H9 (cell line): ENCODE measurements around the gene TFF3. TPM values are rescaled to one million over a fixed set of nuclear protein-coding genes. Genes with fewer than 3 reads are reported as not detected.

Experiments
- DNase-seq: peaks from one replicate; pipeline ENCODE4 v3.0.0-alpha.2; 2017
- H2AFZ ChIP-seq: one replicate; pipeline ENCODE4 v1.6.1; 2013; ENCODE audit warnings: mild to moderate bottlenecking, low read length, control low read depth, moderate library complexity
- H2AK5ac ChIP-seq: 2 replicates; pipeline ENCODE4 v1.6.1; 2013; ENCODE audit warnings: low read length, control low read depth, mixed read lengths; ENCODE audit not compliant: insufficient read length
- H2BK120ac ChIP-seq: one replicate; pipeline ENCODE4 v1.6.1; 2013; ENCODE audit warnings: low read depth, mild to moderate bottlenecking, low read length, control low read depth, inconsistent platforms; ENCODE audit not compliant: poor library complexity, severe bottlenecking
- H2BK12ac ChIP-seq: 2 replicates; pipeline ENCODE4 v1.6.1; 2013; ENCODE audit warnings: low read length, control low read depth, mixed read lengths, low read depth; ENCODE audit not compliant: insufficient read length
- H2BK15ac ChIP-seq: 2 replicates; pipeline ENCODE4 v1.6.1; 2013; ENCODE audit warnings: low read depth, low read length, control low read depth
- H2BK20ac ChIP-seq: one replicate; pipeline ENCODE4 v1.6.1; 2013; ENCODE audit warnings: low read depth, mild to moderate bottlenecking, low read length, control low read depth, inconsistent platforms; ENCODE audit not compliant: poor library complexity, severe bottlenecking
- H2BK5ac ChIP-seq: 2 replicates; pipeline ENCODE4 v1.6.1; 2013; ENCODE audit warnings: low read length, control low read depth, mixed read lengths; ENCODE audit not compliant: insufficient read length
- H3K14ac ChIP-seq: 2 replicates; pipeline ENCODE4 v1.6.1; 2013; ENCODE audit warnings: low read length, control low read depth; ENCODE audit not compliant: insufficient read depth
- H3K18ac ChIP-seq: 2 replicates; pipeline ENCODE4 v1.6.1; 2013; ENCODE audit warnings: low read depth, mild to moderate bottlenecking, mixed read lengths, low read length, control low read depth; ENCODE audit not compliant: insufficient read length
- H3K23ac ChIP-seq: 2 replicates; pipeline ENCODE4 v1.6.1; 2013; ENCODE audit warnings: low read length, control low read depth, mixed read lengths, low read depth; ENCODE audit not compliant: insufficient read length
- H3K23me2 ChIP-seq: 2 replicates; pipeline ENCODE4 v1.6.1; 2013; ENCODE audit warnings: low read depth, mild to moderate bottlenecking, mixed read lengths, low read length, control low read depth; ENCODE audit not compliant: insufficient read length, poor library complexity, severe bottlenecking
- H3K27ac ChIP-seq: 2 replicates; pipeline ENCODE4 v1.5.1; 2013; ENCODE audit warnings: low read length, control low read depth, mixed read lengths, low read depth; ENCODE audit not compliant: insufficient read length
- H3K27me3 ChIP-seq: 2 replicates; pipeline ENCODE4 v1.6.1; 2013; ENCODE audit warnings: low read length, control low read depth, inconsistent platforms; ENCODE audit not compliant: insufficient read depth
- H3K4ac ChIP-seq: 2 replicates; pipeline ENCODE4 v1.6.1; 2013; ENCODE audit warnings: low read depth, mild to moderate bottlenecking, control low read depth, inconsistent platforms, low read length, moderate library complexity
- H3K4me1 ChIP-seq: 2 replicates; pipeline ENCODE4 v1.6.1; 2013; ENCODE audit warnings: low read length, control low read depth, inconsistent platforms; ENCODE audit not compliant: insufficient read depth
- H3K4me2 ChIP-seq: 2 replicates; pipeline ENCODE4 v1.6.1; 2013; ENCODE audit warnings: low read length, control low read depth, mixed read lengths; ENCODE audit not compliant: insufficient read length, insufficient read depth
- H3K56ac ChIP-seq: 2 replicates; pipeline ENCODE4 v1.6.1; 2013; ENCODE audit warnings: low read depth, mild to moderate bottlenecking, mixed read lengths, low read length, control low read depth; ENCODE audit not compliant: insufficient read length
- H3K79me1 ChIP-seq: 2 replicates; pipeline ENCODE4 v1.6.1; 2013; ENCODE audit warnings: low read depth, mild to moderate bottlenecking, moderate library complexity, low read length, control low read depth, inconsistent platforms; ENCODE audit not compliant: insufficient read depth, poor library complexity, severe bottlenecking
- H3K79me2 ChIP-seq: 2 replicates; pipeline ENCODE4 v1.6.1; 2013; ENCODE audit warnings: low read length, control low read depth, inconsistent platforms; ENCODE audit not compliant: insufficient read depth
- H3K9ac ChIP-seq: 2 replicates; pipeline ENCODE4 v1.6.1; 2013; ENCODE audit warnings: low read length, control low read depth, mixed read lengths; ENCODE audit not compliant: insufficient read length; ENCODE audit errors: extremely low read depth
- H3K9me3 ChIP-seq: one replicate; pipeline ENCODE4 v1.6.1; 2013; ENCODE audit warnings: low read depth, low read length, inconsistent platforms; ENCODE audit not compliant: control insufficient read depth
- H3T11ph ChIP-seq: one replicate; pipeline ENCODE4 v1.6.1; 2013; ENCODE audit warnings: mild to moderate bottlenecking, low read length, control low read depth, inconsistent platforms
- H4K20me1 ChIP-seq: one replicate; pipeline ENCODE4 v1.6.1; 2013; ENCODE audit not compliant: control insufficient read depth, insufficient read length, insufficient read depth
- H4K5ac ChIP-seq: 2 replicates; pipeline ENCODE4 v1.6.1; 2013; ENCODE audit warnings: low read depth, mild to moderate bottlenecking, mixed read lengths, low read length, control low read depth; ENCODE audit not compliant: insufficient read length
- H4K8ac ChIP-seq: replicated peaks from 2 replicates; pipeline ENCODE4 v1.6.1; 2013; ENCODE audit warnings: low read length, control low read depth, mixed read lengths, low read depth; ENCODE audit not compliant: insufficient read length
- H4K91ac ChIP-seq: 2 replicates; pipeline ENCODE4 v1.6.1; 2013; ENCODE audit warnings: low read depth, mild to moderate bottlenecking, moderate library complexity, mixed read lengths, low read length, control low read depth; ENCODE audit not compliant: insufficient read length
- H3K27ac Mint-ChIP-seq, 3 experiments: 2 replicates in 2 of 3; 3 replicates in 1 of 3; pipeline ENCODE4 v1.8.0; 2020 to 2021; ENCODE audit warnings: mixed read lengths in 3 of 3, mild to moderate bottlenecking in 1 of 3, moderate library complexity in 1 of 3
- H3K27me3 Mint-ChIP-seq: 2 replicates; pipeline ENCODE4 v1.8.0; 2021; ENCODE audit warnings: low read depth, mild to moderate bottlenecking, moderate library complexity, mixed read lengths
- H3K36me3 Mint-ChIP-seq, 3 experiments: 2 replicates in 2 of 3; 3 replicates in 1 of 3; pipeline ENCODE4 v1.8.0; 2020 to 2021; ENCODE audit warnings: low read depth in 3 of 3, mixed read lengths in 3 of 3; ENCODE audit not compliant: insufficient read depth in 1 of 3
- H3K4me1 Mint-ChIP-seq, 2 experiments: 2 replicates each; pipeline ENCODE4 v1.8.0; 2020; ENCODE audit warnings: mixed read lengths in 2 of 2
- H3K4me3 Mint-ChIP-seq, 2 experiments: 2 replicates in 1 of 2; 3 replicates in 1 of 2; pipeline ENCODE4 v1.8.0; 2020 to 2021; ENCODE audit warnings: mild to moderate bottlenecking in 2 of 2, mixed read lengths in 2 of 2, moderate library complexity in 1 of 2
- H3K9me3 Mint-ChIP-seq, 2 experiments: 2 replicates in 1 of 2; 3 replicates in 1 of 2; pipeline ENCODE4 v1.8.0; 2020; ENCODE audit warnings: mild to moderate bottlenecking in 2 of 2, mixed read lengths in 2 of 2, moderate library complexity in 1 of 2
- CTCF ChIP-seq: fragments of 200-600 bp; sonication (generic); conservative IDR thresholded peaks from 3 replicates; pipeline ENCODE4 v1.8.0; 2021; ENCODE audit warnings: antibody characterized with exemption, mild to moderate bottlenecking
- WGBS: extraction: QIAGEN DNeasy Blood & Tissue Kit; methylation state at CpG from one replicate; pipeline ENCODE4 v1.1.7; 2013; ENCODE audit warnings: missing lambda C conversion rate, low lambda C conversion rate, mixed read lengths; ENCODE audit not compliant: insufficient read length; ENCODE audit errors: extremely low coverage; 5-methylcytosine and 5-hydroxymethylcytosine counted together
- total RNA-seq: library from RNA; stranded (reverse); gene quantifications from 2 replicates; pipeline ENCODE4 v1.2.1, GENCODE V29; 2021

TFF3 gene
- total RNA-seq, 1 experiment from 2014 or later, result 1.5 TPM

- WGBS, result no CpG with 5 or more reads among the region's 18 CpGs
- Histone ChIP-seq H3K4me2 (no peak overlapping the region), H3K4me1 (no peaks in the 10 kb centered on the region), H2BK120ac (no peak overlapping the region), H3K9ac (no peak overlapping the region), H3K14ac (no peak overlapping the region), H2BK12ac (no peak overlapping the region), H2AFZ (no peak overlapping the region), H4K5ac (no peak overlapping the region), H3K9me3 (no peaks in the 10 kb centered on the region), H3K27ac (no peak overlapping the region), H3K4ac (no peak overlapping the region), H3K27me3 (no peaks in the 10 kb centered on the region), H3K79me2 (no peaks in the 10 kb centered on the region), H4K20me1 (no peaks in the 10 kb centered on the region), H3K23me2 (no peaks in the 10 kb centered on the region), H3K56ac (no peak overlapping the region), H3K79me1 (no peaks in the 10 kb centered on the region), H4K8ac (no peak overlapping the region), H2BK20ac (no peak overlapping the region), H3T11ph (no peak overlapping the region), H2BK5ac (no peak overlapping the region), H3K18ac (no peak overlapping the region), H4K91ac (no peak overlapping the region), H2AK5ac (no peak overlapping the region), H2BK15ac (no peak overlapping the region), H3K23ac (no peak overlapping the region)
- no peak for DNase-seq
- Mint-ChIP-seq H3K36me3 (peaks cover 12 to 13% (median 12%) of the 10 kb centered on the region in 3 experiments), H3K27ac (0 out of 7 replicates have a peak overlapping the region, but pooled peaks of 1 of the 3 experiments have one; percentile 33), H3K9me3 (peaks cover 6 to 10% of the 10 kb centered on the region in 2 experiments), H3K4me3 (no peak overlapping the region), H3K4me1 (peaks cover 6 to 24% of the 10 kb centered on the region in 2 experiments; a peak in 3 of 4 replicates), H3K27me3 (peaks cover 20% of the 10 kb centered on the region)
- TF ChIP-seq CTCF, result no peak
Measured at GRCh38 chr21:42289926-42290325, 25.3 kb downstream of the TFF3 start.
